OCI-LY7 (cell line): ENCODE measurements around the gene DHRS4L2. TPM values are rescaled to one million over a fixed set of nuclear protein-coding genes. Genes with fewer than 3 reads are reported as not detected.
"Not testable (repeated sequence)": the region's sequence is repeated elsewhere in the genome, so short reads cannot be mapped to it uniquely, and the experiment has no call there.

Experiments
- BruUV-seq: library from RNA; stranded (reverse); fragments of 400-500 nt; replicated peaks from 2 replicates; lab custom pipeline; 2021; lab: Mats Ljungman, UMichigan
- CTCF ChIA-PET: fragments of 300-600 bp; sonication (Branson Sonifier 250); formaldehyde crosslinking; loops from one replicate; lab custom pipeline; 2022; ENCODE audit warnings: antibody characterized with exemption; ENCODE audit not compliant: unreplicated experiment; lab: Charles Lee
- POLR2A ChIA-PET: fragments of 300-600 bp; sonication (Branson Sonifier 250); formaldehyde crosslinking; loops from one replicate; lab custom pipeline; 2022; ENCODE audit warnings: antibody characterized with exemption; lab: Charles Lee
- DNase-seq: peaks from one replicate; pipeline ENCODE4 v3.0.0-alpha.2; 2015; ENCODE audit warnings: low spot score
- H2AFZ ChIP-seq: fragments of 200-600 bp; sonication (generic), shearing (Covaris generic); 2 replicates; pipeline ENCODE4 v1.6.1; 2014; ENCODE audit warnings: mild to moderate bottlenecking, antibody characterized with exemption, low read length, moderate library complexity
- H3K27ac ChIP-seq: fragments of 200-600 bp; sonication (generic); 2 replicates; pipeline ENCODE4 v1.5.1; 2014; ENCODE audit warnings: mixed run types, low read depth, mild to moderate bottlenecking, moderate library complexity, low read length, inconsistent platforms; ENCODE audit not compliant: poor library complexity, severe bottlenecking
- H3K36me3 ChIP-seq: fragments of 200-600 bp; sonication (generic); 2 replicates; pipeline ENCODE4 v1.6.1; 2014; ENCODE audit warnings: mild to moderate bottlenecking, antibody characterized with exemption, low read length, moderate library complexity, mixed read lengths; ENCODE audit not compliant: insufficient read depth
- H3K4me1 ChIP-seq: fragments of 200-600 bp; sonication (generic); 2 replicates; pipeline ENCODE4 v1.5.1; 2014; ENCODE audit warnings: mild to moderate bottlenecking, low read length; ENCODE audit not compliant: insufficient read depth, poor library complexity, severe bottlenecking
- H3K4me2 ChIP-seq: fragments of 200-600 bp; sonication (generic); 2 replicates; pipeline ENCODE4 v1.6.1; 2014; ENCODE audit warnings: mild to moderate bottlenecking, low read length
- H3K4me3 ChIP-seq: fragments of 200-600 bp; sonication (generic); 2 replicates; pipeline ENCODE4 v1.5.1; 2014; ENCODE audit warnings: mild to moderate bottlenecking, low read depth, low read length; ENCODE audit not compliant: poor library complexity, severe bottlenecking
- H3K79me2 ChIP-seq: fragments of 200-600 bp; sonication (generic); 2 replicates; pipeline ENCODE4 v1.6.1; 2016; ENCODE audit warnings: low read depth, mild to moderate bottlenecking, low read length, moderate library complexity, mixed read lengths; ENCODE audit not compliant: insufficient read depth
- H3K9me2 ChIP-seq: fragments of 200-600 bp; sonication (generic); 2 replicates; pipeline ENCODE4 v1.6.1; 2016; ENCODE audit warnings: mild to moderate bottlenecking, low read length, mixed read lengths; ENCODE audit not compliant: insufficient read depth
- H3K9me3 ChIP-seq: fragments of 200-600 bp; sonication (generic); 2 replicates; pipeline ENCODE4 v1.6.1; 2014; ENCODE audit warnings: mild to moderate bottlenecking, mixed run types, low read length, mixed read lengths
- H4K20me1 ChIP-seq: fragments of 200-600 bp; sonication (generic); 2 replicates; pipeline ENCODE4 v1.6.1; 2014; ENCODE audit warnings: mild to moderate bottlenecking, antibody characterized with exemption, low read length, moderate library complexity, mixed read lengths; ENCODE audit not compliant: insufficient read depth
- intact Hi-C: fragments of 100-400 bp; cut with micrococcal nuclease; formaldehyde crosslinking; loops from one replicate; pipeline ENCODE4 v1.10.0; 2022; ENCODE audit not compliant: unreplicated experiment
- total RNA-seq, 2 experiments: library from RNA; depleted of rRNA in 1 of 2; stranded (reverse); fragments of >200 nt in 1 of 2; shearing (Covaris generic) in 1 of 2; gene quantifications; 2 replicates each; pipeline ENCODE4 v1.2.3, GENCODE V29; 2014 to 2022

DHRS4L2 gene
- total RNA-seq, 2 experiments from 2014 or later = 18.8 to 24.2 TPM

DNA sequence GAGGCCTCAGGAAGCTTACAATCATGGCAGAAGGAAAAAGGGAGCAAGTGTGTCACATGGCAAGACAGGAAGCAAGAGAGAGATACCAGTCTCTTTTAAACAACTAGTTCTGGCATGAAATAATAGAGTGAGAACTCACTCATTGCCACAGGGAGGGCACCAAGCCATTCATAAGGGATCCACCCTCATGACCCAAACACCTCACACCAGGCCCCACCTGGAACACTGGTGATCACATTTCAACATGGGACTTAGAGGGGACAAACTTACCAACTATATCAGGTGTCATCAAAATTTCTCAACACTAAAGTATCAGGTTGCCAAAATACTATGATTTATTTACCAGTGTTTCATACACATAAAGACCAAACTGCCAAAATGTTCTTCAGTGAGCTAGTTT lies 7.3 kb downstream of the DHRS4L2 start:
- H3K79me2 ChIP-seq, H2AFZ ChIP-seq, H4K20me1 ChIP-seq, H3K4me2 ChIP-seq, H3K27ac ChIP-seq, H3K36me3 ChIP-seq, DNase-seq, H3K9me2 ChIP-seq, intact Hi-C loops, H3K4me3 ChIP-seq, BruUV-seq, H3K9me3 ChIP-seq, H3K4me1 ChIP-seq, CTCF ChIA-PET, POLR2A ChIA-PET: not testable (repeated sequence)

DNA sequence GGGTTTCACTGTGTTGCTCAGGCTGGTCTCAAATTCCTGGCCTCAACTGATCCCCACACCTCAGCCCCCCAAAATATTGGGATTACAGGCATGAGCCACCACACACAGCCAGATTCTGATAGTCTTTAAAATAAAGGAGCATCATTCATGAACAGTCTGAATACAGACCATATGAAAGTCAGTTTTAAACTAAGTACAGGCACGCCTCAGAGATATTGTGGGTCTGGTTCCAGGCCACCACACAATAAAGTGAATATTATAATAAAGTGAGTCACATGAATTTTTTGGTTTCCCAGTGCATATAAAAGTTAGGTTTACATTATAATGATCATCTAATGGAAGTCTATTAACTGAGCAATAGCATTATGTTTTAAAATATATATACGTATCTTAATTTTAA lies 8.1 kb downstream of the DHRS4L2 start:
- CTCF ChIA-PET, DNase-seq, H3K9me3 ChIP-seq, H3K4me2 ChIP-seq, POLR2A ChIA-PET, H3K79me2 ChIP-seq, H3K27ac ChIP-seq, H4K20me1 ChIP-seq, BruUV-seq, H3K9me2 ChIP-seq, H2AFZ ChIP-seq, H3K4me3 ChIP-seq, H3K36me3 ChIP-seq, intact Hi-C loops, H3K4me1 ChIP-seq: not testable (repeated sequence)

DNA sequence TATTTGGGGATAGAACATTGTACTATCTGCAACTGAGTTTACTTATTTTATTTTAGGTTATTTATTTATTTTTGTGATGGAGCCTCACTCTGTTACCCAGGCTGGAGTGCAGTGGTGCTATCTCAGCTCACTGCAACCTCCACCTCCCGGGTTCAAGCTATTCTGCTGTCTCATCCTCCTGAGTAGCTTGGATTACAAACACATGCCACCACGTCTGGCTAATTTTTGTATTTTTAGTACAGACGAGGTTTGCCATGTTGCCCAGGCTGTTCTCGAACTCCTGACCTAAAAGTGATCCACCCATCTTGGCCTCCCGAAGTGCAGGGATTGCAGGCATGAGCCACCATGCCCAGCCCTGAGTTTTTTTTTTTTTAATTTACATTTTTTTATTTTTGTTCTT lies 10.9 kb downstream of the DHRS4L2 start:
- H3K27ac ChIP-seq, H3K4me1 ChIP-seq, H3K79me2 ChIP-seq, H4K20me1 ChIP-seq, H2AFZ ChIP-seq, intact Hi-C loops, H3K36me3 ChIP-seq, H3K4me3 ChIP-seq, POLR2A ChIA-PET, H3K4me2 ChIP-seq, CTCF ChIA-PET, H3K9me2 ChIP-seq, H3K9me3 ChIP-seq, BruUV-seq, DNase-seq: not testable (repeated sequence)

DNA sequence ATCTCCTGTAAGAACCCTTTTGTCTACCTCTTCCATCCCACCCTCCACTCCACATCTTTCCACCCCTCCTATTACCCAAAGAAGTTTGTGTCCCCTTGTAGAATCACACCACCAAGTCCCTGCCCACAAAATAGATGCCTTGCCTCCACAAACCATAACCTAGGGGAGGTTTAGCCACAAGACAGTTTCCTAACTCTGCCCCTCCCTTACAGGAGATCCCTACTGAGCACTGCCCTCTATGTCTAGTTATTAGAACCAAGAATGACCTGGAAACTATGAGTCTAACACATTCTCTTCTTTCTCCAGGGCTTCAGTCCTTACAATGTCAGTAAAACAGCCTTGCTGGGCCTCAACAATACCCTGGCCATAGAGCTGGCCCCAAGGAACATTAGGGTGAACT lies 12.3 kb downstream of the DHRS4L2 start:
- H3K9me3 ChIP-seq, H2AFZ ChIP-seq, H3K4me2 ChIP-seq, H3K4me1 ChIP-seq, BruUV-seq, H3K27ac ChIP-seq, DNase-seq, H4K20me1 ChIP-seq, H3K79me2 ChIP-seq, H3K4me3 ChIP-seq, H3K9me2 ChIP-seq, CTCF ChIA-PET, intact Hi-C loops, H3K36me3 ChIP-seq, POLR2A ChIA-PET: not testable (repeated sequence)

DNA sequence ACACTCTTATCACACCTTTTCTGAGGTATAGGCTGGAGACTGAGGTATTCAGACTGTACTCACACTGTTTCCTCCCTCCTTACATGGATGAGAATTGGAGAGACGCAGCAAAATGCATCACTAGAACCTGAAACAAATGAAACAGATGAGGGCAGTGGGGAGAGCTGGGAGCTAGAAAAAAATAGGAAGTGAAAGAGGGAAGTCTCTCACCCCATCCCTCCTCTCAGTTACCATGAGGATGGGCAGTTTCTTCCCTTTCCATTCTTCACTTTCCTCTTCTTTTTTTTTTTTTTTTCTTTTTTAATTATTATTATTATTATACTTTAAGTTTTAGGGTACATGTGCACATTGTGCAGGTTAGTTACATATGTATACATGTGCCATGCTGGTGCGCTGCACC lies 12.9 kb downstream of the DHRS4L2 start:
- H4K20me1 ChIP-seq, H3K36me3 ChIP-seq, POLR2A ChIA-PET, intact Hi-C loops, CTCF ChIA-PET, BruUV-seq, H3K79me2 ChIP-seq, H3K27ac ChIP-seq, H2AFZ ChIP-seq, H3K9me2 ChIP-seq, H3K4me2 ChIP-seq, H3K4me3 ChIP-seq, H3K4me1 ChIP-seq, H3K9me3 ChIP-seq: not testable (repeated sequence)
- peak; percentile 11 for DNase-seq

DNA sequence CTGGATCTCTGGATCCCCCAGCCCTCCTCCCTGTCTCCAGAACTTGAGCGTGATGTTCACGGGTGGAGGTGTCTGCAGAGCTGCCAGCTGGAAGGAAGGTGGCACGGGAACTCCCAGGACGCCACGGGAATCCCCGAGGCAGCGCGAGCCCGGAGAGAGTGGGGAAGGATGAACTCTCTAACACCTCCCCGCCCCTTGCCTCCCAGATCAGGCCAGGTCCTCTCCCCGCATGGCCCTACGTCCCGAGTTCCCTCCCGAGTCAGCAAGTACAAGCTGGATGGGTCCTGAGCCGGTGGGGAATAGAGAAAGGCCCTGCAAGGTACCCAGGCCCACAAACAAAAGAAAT lies 17.7 kb downstream of the DHRS4L2 start:
- H3K4me2 ChIP-seq = peak overlapping the region; percentile 67
- H3K79me2 ChIP-seq, H4K20me1 ChIP-seq, intact Hi-C loops, H3K9me3 ChIP-seq, DNase-seq, BruUV-seq, POLR2A ChIA-PET, H3K36me3 ChIP-seq, CTCF ChIA-PET, H3K9me2 ChIP-seq, H3K27ac ChIP-seq: not testable (repeated sequence)
- peaks cover 14% of the 10 kb centered on the region for H3K4me1 ChIP-seq
- H3K4me3 ChIP-seq = peak overlapping the region; percentile 68
- H2AFZ ChIP-seq = peak overlapping the region; percentile 72; the same call in 1 of the 2 replicates
